Measurements from ENCODE around the gene ENPEP. TPM values are rescaled to one million over a fixed set of nuclear protein-coding genes. Genes with fewer than 3 reads are reported as not detected.

ENPEP gene
- total RNA-seq, 4 donors from 2014 or later: 4.3 to 5.4 (median 4.8) TPM

- TF ChIP-seq POLR2AphosphoS5 (IDR thresholded peaks at IDR 0.05) (no peak), POLR2A (IDR thresholded peaks at IDR 0.05; ENCODE audit: low read depth) (no peak), EP300 (IDR thresholded peaks at IDR 0.05) (no peak), CTCF (IDR thresholded peaks at IDR 0.05) (no peak)
- Histone ChIP-seq H3K4me3 (no peak overlapping the region), H3K9me3 (peaks cover 0 to 16% (median 10%) of the 10 kb centered on the region in 4 donors), H3K27me3 (no peaks in the 10 kb centered on the region), H3K27ac (replicated peaks in 1 of 4) (no peak overlapping the region), H3K36me3 (no peaks in the 10 kb centered on the region), H3K4me1 (no peaks in the 10 kb centered on the region)
- intact Hi-C loops (cut with DNase I): no loop called here
- no peak for DNase-seq (ENCODE audit: extremely low spot score)
Observed at GRCh38 chr4:110597582-110597981, 121.6 kb downstream of the ENPEP start.

GRCh38 chr4:110602061-110602460 lies 126.1 kb downstream of the ENPEP start:
- Histone ChIP-seq H3K4me1 (no peaks in the 10 kb centered on the region), H3K36me3 (no peaks in the 10 kb centered on the region), H3K27ac (replicated peaks in 1 of 4) (no peak overlapping the region), H3K27me3 (no peaks in the 10 kb centered on the region), H3K4me3 (no peak overlapping the region), H3K9me3 (peaks cover 0 to 3% (median 2%) of the 10 kb centered on the region in 4 donors)
- WGBS: 96% methylated on average over 2 of the region's 2 CpGs
- DNase-seq (ENCODE audit: extremely low spot score): no peak
- TF ChIP-seq EP300 (IDR thresholded peaks at IDR 0.05) (no peak), CTCF (IDR thresholded peaks at IDR 0.05) (no peak), POLR2A (IDR thresholded peaks at IDR 0.05; ENCODE audit: low read depth) (no peak), POLR2AphosphoS5 (IDR thresholded peaks at IDR 0.05) (no peak)
- intact Hi-C loops (cut with DNase I): no loop called here

GRCh38 chr4:110605077-110605476 lies 129.1 kb downstream of the ENPEP start:
- WGBS: 96% methylated on average over 1 of the region's 1 CpG
- no peak for DNase-seq (ENCODE audit: extremely low spot score)
- Histone ChIP-seq H3K9me3 (no peaks in the 10 kb centered on the region), H3K4me1 (no peaks in the 10 kb centered on the region), H3K27me3 (no peaks in the 10 kb centered on the region), H3K4me3 (no peak overlapping the region), H3K27ac (replicated peaks in 1 of 4) (no peak overlapping the region), H3K36me3 (no peaks in the 10 kb centered on the region)
- intact Hi-C loops (cut with DNase I): no loop called here
- no peak for TF ChIP-seq CTCF (IDR thresholded peaks at IDR 0.05)
- TF ChIP-seq POLR2A (IDR thresholded peaks at IDR 0.05; ENCODE audit: low read depth): no peak
- no peak for TF ChIP-seq EP300 (IDR thresholded peaks at IDR 0.05)
- no peak for TF ChIP-seq POLR2AphosphoS5 (IDR thresholded peaks at IDR 0.05)

- Histone ChIP-seq H3K36me3 (no peaks in the 10 kb centered on the region), H3K27me3 (peaks cover 0 to 34% (median 7%) of the 10 kb centered on the region in 4 donors), H3K4me3 (no peak overlapping the region), H3K9me3 (no peaks in the 10 kb centered on the region), H3K27ac (replicated peaks in 1 of 4) (no peak overlapping the region), H3K4me1 (peaks cover 0 to 14% (median 11%) of the 10 kb centered on the region in 4 donors)
- no peak for TF ChIP-seq CTCF (IDR thresholded peaks at IDR 0.05)
- TF ChIP-seq EP300 (IDR thresholded peaks at IDR 0.05): no peak
- no peak for TF ChIP-seq POLR2A (IDR thresholded peaks at IDR 0.05; ENCODE audit: low read depth)
- DNase-seq (ENCODE audit: extremely low spot score): no peak
- 55% methylated on average over 6 of the region's 6 CpGs for WGBS
- intact Hi-C loops (cut with DNase I): no loop called here
Observed at GRCh38 chr4:110609044-110609750, 133.2 kb downstream of the ENPEP start.

GRCh38 chr4:110610620-110610939 lies 134.6 kb downstream of the ENPEP start:
- Histone ChIP-seq H3K36me3 (no peaks in the 10 kb centered on the region), H3K27ac (replicated peaks in 1 of 4) (no peak overlapping the region), H3K27me3 (peaks cover 0 to 48% (median 11%) of the 10 kb centered on the region in 4 donors), H3K9me3 (no peaks in the 10 kb centered on the region), H3K4me3 (no peak overlapping the region), H3K4me1 (peaks cover 0 to 15% (median 11%) of the 10 kb centered on the region in 4 donors)
- TF ChIP-seq CTCF (IDR thresholded peaks at IDR 0.05) (no peak), POLR2AphosphoS5 (IDR thresholded peaks at IDR 0.05) (no peak), EP300 (IDR thresholded peaks at IDR 0.05) (no peak), POLR2A (IDR thresholded peaks at IDR 0.05; ENCODE audit: low read depth) (no peak)
- no peak for DNase-seq (ENCODE audit: extremely low spot score)
- WGBS: 53% methylated on average over 15 of the region's 20 CpGs
- intact Hi-C loops (cut with DNase I): no loop called here
